Vagina (tissue), 2 donors: ENCODE data around the gene ARHGEF4.

Experiments used
- POLR2AphosphoS5 ChIP-seq, 2 donors: sonication (generic); formaldehyde crosslinking; IDR thresholded peaks; one replicate each; pipeline ENCODE4 v1.9.0; 2017; ENCODE audit warnings: antibody characterized with exemption in 2 of 2, mild to moderate bottlenecking in 2 of 2, low read depth in 1 of 2; ENCODE audit not compliant: insufficient read depth in 1 of 2
- TF ChIP-seq, protein P1 (sequence below), 3 experiments: fragments of 450-650 bp in 2 of 3; fragments of 200-600 bp in 1 of 3; sonication (generic) in 1 of 3; IDR thresholded peaks; one replicate each; pipeline ENCODE4 v1.5.1; 2017 to 2019; ENCODE audit warnings: antibody characterized with exemption in 3 of 3, mild to moderate bottlenecking in 2 of 3, moderate library complexity in 2 of 3

- TF ChIP-seq, protein P1, sequence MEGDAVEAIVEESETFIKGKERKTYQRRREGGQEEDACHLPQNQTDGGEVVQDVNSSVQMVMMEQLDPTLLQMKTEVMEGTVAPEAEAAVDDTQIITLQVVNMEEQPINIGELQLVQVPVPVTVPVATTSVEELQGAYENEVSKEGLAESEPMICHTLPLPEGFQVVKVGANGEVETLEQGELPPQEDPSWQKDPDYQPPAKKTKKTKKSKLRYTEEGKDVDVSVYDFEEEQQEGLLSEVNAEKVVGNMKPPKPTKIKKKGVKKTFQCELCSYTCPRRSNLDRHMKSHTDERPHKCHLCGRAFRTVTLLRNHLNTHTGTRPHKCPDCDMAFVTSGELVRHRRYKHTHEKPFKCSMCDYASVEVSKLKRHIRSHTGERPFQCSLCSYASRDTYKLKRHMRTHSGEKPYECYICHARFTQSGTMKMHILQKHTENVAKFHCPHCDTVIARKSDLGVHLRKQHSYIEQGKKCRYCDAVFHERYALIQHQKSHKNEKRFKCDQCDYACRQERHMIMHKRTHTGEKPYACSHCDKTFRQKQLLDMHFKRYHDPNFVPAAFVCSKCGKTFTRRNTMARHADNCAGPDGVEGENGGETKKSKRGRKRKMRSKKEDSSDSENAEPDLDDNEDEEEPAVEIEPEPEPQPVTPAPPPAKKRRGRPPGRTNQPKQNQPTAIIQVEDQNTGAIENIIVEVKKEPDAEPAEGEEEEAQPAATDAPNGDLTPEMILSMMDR (IDR thresholded peaks at IDR 0.05): no peak
- no peak for TF ChIP-seq POLR2AphosphoS5 (IDR thresholded peaks at IDR 0.05; ENCODE audit: insufficient read depth in 1 of 2, low read depth in 1 of 2)
Observed at GRCh38 chr2:131067465-131068125, 230.9 kb downstream of the ARHGEF4 start.
